Hepatocyte (in vitro differentiated cells): ENCODE measurements around the gene SCTR.

Experiments used
- EZH2 ChIP-seq: fragments of 200-600 bp; sonication (generic); IDR thresholded peaks from 2 replicates; pipeline ENCODE4 v1.6.1; 2016; ENCODE audit warnings: antibody characterized with exemption, mild to moderate bottlenecking, borderline replicate concordance
- TF ChIP-seq, protein P1 (sequence below): fragments of 200-600 bp; sonication (generic); IDR thresholded peaks from 2 replicates; pipeline ENCODE4 v1.5.1; 2016; ENCODE audit warnings: antibody characterized with exemption, mild to moderate bottlenecking; ENCODE audit not compliant: poor library complexity

DNA sequence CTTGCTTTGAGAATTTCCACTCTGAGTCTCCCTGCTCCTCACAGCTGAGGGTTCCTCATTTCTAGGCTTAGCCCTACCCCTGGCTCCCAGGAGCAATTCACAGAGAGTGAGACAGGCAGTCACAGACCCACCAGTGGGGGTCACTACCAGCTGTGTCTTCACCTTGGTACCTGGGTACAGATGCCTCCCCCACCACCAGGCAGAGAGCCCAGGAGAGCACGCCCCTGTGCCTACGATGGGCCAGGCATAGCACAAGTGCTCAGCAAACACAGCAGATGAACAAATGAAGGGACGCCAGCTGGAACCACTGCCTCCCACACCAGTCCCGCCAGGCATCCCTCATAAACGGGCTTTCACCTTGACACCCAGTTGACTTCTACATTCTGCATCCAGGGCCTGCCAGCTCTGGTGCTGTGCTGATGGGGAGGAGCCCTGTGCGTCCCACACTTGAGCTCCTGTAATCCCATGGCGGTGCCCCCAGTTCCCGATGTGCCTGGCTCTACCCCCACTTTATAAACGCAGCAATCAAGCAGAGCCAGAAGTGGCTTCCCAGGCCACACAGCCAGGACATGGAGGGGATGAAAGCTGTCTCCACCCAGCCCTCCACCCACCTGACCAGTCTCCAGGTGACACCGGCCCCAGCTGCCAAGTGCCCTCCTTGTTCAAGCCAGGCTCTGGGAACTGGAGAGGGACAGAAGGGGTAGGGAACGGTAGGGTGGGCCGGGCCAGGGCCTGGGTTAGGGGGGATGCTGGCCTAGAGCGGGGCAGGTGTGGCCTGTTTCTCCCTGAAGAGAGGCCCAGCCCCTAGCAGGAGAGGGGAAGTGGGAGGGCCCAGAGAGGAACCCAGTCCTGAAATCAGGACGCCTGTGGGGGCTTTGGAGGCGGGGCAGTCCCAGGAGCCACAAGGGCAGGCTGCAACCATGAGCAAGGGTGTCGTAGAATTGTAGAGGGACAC, 42.5 kb downstream of the SCTR start:
- TF ChIP-seq EZH2 = no peak
- TF ChIP-seq, protein P1, sequence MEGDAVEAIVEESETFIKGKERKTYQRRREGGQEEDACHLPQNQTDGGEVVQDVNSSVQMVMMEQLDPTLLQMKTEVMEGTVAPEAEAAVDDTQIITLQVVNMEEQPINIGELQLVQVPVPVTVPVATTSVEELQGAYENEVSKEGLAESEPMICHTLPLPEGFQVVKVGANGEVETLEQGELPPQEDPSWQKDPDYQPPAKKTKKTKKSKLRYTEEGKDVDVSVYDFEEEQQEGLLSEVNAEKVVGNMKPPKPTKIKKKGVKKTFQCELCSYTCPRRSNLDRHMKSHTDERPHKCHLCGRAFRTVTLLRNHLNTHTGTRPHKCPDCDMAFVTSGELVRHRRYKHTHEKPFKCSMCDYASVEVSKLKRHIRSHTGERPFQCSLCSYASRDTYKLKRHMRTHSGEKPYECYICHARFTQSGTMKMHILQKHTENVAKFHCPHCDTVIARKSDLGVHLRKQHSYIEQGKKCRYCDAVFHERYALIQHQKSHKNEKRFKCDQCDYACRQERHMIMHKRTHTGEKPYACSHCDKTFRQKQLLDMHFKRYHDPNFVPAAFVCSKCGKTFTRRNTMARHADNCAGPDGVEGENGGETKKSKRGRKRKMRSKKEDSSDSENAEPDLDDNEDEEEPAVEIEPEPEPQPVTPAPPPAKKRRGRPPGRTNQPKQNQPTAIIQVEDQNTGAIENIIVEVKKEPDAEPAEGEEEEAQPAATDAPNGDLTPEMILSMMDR = no peak
